Left renal cortex interstitium (tissue), 4 donors: ENCODE data around the gene PTH2. TPM values are rescaled to one million over a fixed set of nuclear protein-coding genes. Genes with fewer than 3 reads are reported as not detected.
A peak's percentile ranks its signal among the peaks of the same experiment; 100 is the strongest.
"Not testable (repeated sequence)": the region's sequence is repeated elsewhere in the genome, so short reads cannot be mapped to it uniquely, and the experiment has no call there.

Source experiments
- DNase-seq, 4 donors: peaks; one replicate each; pipeline ENCODE4 v3.0.0-alpha.2; 2013; ENCODE audit warnings: low read depth in 4 of 4, low spot score in 2 of 4, missing footprints in 1 of 4
- polyA plus RNA-seq, 4 donors: library from polyadenylated mRNA; unstranded; fragments of 120-200 nt; gene quantifications; one replicate each; pipeline ENCODE4 v1.2.1, GENCODE V29; 2013; ENCODE audit not compliant: insufficient read length in 4 of 4

The PTH2 gene
- polyA plus RNA-seq, 4 donors = not detected

GRCh38 chr19:49390131-49390928 lies 32.9 kb downstream of the PTH2 start:
- DNase-seq = no peak

GRCh38 chr19:49389406-49389805 lies 33.8 kb downstream of the PTH2 start:
- no peak for DNase-seq

- DNase-seq = peak in 1 of 4 donors; percentile 38
Observed at GRCh38 chr19:49387936-49388372, 35.3 kb downstream of the PTH2 start, which contains the start of gene KASH5. KASH5 (plus strand) TSS chr19:49388249; CDS start chr19:49390884, 2,635 bp downstream.

GRCh38 chr19:49383599-49383998 lies 39.6 kb downstream of the PTH2 start:
- DNase-seq = no peak

- no peak for DNase-seq
Observed at GRCh38 chr19:49382639-49383038, 40.6 kb downstream of the PTH2 start.

- DNase-seq = no peak
Observed at GRCh38 chr19:49380391-49380790, 42.9 kb downstream of the PTH2 start.

GRCh38 chr19:49378512-49378911 lies 44.7 kb downstream of the PTH2 start:
- no peak for DNase-seq

- no peak for DNase-seq
Observed at GRCh38 chr19:49374665-49375434, 48.4 kb downstream of the PTH2 start.

GRCh38 chr19:49373174-49373573 lies 50.1 kb downstream of the PTH2 start:
- DNase-seq = not testable (repeated sequence)

Other genes with a start within 250 kb of the PTH2 start
- gene SLC6A16, start 98.2 kb downstream of the PTH2 start, polyA plus RNA-seq = 1 to 10 TPM; 1.8 to 6.5 (median 3.2) TPM
- 10 to 100 TPM; 36.2 to 40.7 (median 37.5) TPM for gene CD37, start 88.0 kb downstream of the PTH2 start, polyA plus RNA-seq
- gene TEAD2, start 61.0 kb downstream of the PTH2 start, polyA plus RNA-seq = 100 to 1,000 TPM in 2 of 4 donors, 10 to 100 TPM in 2; 88.4 to 122 (median 107) TPM
- gene DKKL1, start 59.6 kb downstream of the PTH2 start, polyA plus RNA-seq = 1 to 10 TPM; 4.5 to 6.4 (median 5.8) TPM
- gene KASH5, start 35.2 kb downstream of the PTH2 start, polyA plus RNA-seq = under 1 TPM; 0.10 to 0.43 (median 0.22) TPM
- gene GFY, start 1.9 kb upstream of the PTH2 start, polyA plus RNA-seq = not detected
- under 1 TPM; 0.25 to 0.61 (median 0.45) TPM for gene SLC17A7, start 18.1 kb upstream of the PTH2 start, polyA plus RNA-seq
- 100 to 1,000 TPM in 1 of 4 donors, 10 to 100 TPM in 3; 82.3 to 106 (median 94.2) TPM for gene PIH1D1, start 28.4 kb upstream of the PTH2 start, polyA plus RNA-seq
- gene ALDH16A1, start 29.8 kb upstream of the PTH2 start, polyA plus RNA-seq = 10 to 100 TPM; 14.6 to 29.7 (median 25.2) TPM
- 1 to 10 TPM; 2.7 to 4.6 (median 4.1) TPM for gene FLT3LG, start 50.8 kb upstream of the PTH2 start, polyA plus RNA-seq
- 1,000 to 10,000 TPM; 2,373 to 3,513 (median 2,918) TPM for gene RPL13A, start 64.2 kb upstream of the PTH2 start, polyA plus RNA-seq
- 1,000 to 10,000 TPM; 2,347 to 3,212 (median 2,796) TPM for gene RPS11, start 73.0 kb upstream of the PTH2 start, polyA plus RNA-seq
- 100 to 1,000 TPM; 235 to 340 (median 283) TPM for gene FCGRT, start 89.2 kb upstream of the PTH2 start, polyA plus RNA-seq
- gene RCN3, start 104.6 kb upstream of the PTH2 start, polyA plus RNA-seq = 10 to 100 TPM; 13.2 to 27.9 (median 23.9) TPM
- gene NOSIP, start 157.1 kb upstream of the PTH2 start, polyA plus RNA-seq = 10 to 100 TPM; 62.3 to 89.4 (median 68.5) TPM
- gene PRRG2, start 157.9 kb upstream of the PTH2 start, polyA plus RNA-seq = 10 to 100 TPM in 1 of 4 donors, 1 to 10 TPM in 3; 6.1 to 10.6 (median 7.1) TPM
- 10 to 100 TPM; 15.1 to 32.6 (median 26.6) TPM for gene PRR12, start 167.7 kb upstream of the PTH2 start, polyA plus RNA-seq
- gene RRAS, start 216.7 kb upstream of the PTH2 start, polyA plus RNA-seq = 10 to 100 TPM; 21.5 to 40.8 (median 26.9) TPM
- gene SCAF1, start 218.8 kb upstream of the PTH2 start, polyA plus RNA-seq = 10 to 100 TPM; 25.0 to 50.3 (median 40.5) TPM
- gene IRF3, start 242.4 kb upstream of the PTH2 start, polyA plus RNA-seq = 10 to 100 TPM; 34.9 to 76.8 (median 65.1) TPM
- 10 to 100 TPM; 17.6 to 33.9 (median 31.0) TPM for gene BCL2L12, start 242.5 kb upstream of the PTH2 start, polyA plus RNA-seq